GM19467 (cell line): ENCODE measurements around the gene TAF11L14.

ENCODE experiments used
- ATAC-seq: cut with Tn5 transposase; IDR thresholded peaks from one replicate; pipeline ENCODE4 v1.9.1; 2021; ENCODE audit warnings: mild to moderate bottlenecking, moderate library complexity; ENCODE audit not compliant: unreplicated experiment

TAF11L14 gene

DNA sequence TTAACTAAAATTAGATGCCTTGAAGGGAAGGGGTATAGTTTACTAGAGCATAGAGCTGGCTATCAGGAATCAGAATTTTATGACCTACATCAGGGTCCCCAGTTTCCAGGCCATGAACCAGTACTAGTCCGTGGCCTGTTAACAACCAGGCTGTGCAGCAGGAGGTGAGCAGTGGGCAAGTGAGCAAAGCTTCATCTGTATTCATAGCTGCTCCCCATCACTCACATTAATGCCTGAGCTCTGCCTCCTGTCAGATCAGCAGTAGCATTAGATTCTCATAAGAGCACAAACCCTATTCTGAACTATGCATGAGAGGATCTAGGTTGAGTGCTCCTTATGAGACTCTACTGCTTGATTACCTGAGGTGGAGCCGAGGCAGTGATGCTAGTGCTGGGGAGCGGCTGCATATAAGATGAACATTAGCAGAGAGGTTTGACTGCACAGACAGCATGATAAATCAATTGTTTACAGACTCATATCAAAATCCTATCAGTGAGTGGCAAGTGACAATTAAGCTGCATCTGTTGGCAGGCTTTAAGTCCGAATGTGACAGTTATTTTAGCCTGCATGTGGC lies 44.6 kb downstream of the TAF11L14 start:
- ATAC-seq, result no peak

DNA sequence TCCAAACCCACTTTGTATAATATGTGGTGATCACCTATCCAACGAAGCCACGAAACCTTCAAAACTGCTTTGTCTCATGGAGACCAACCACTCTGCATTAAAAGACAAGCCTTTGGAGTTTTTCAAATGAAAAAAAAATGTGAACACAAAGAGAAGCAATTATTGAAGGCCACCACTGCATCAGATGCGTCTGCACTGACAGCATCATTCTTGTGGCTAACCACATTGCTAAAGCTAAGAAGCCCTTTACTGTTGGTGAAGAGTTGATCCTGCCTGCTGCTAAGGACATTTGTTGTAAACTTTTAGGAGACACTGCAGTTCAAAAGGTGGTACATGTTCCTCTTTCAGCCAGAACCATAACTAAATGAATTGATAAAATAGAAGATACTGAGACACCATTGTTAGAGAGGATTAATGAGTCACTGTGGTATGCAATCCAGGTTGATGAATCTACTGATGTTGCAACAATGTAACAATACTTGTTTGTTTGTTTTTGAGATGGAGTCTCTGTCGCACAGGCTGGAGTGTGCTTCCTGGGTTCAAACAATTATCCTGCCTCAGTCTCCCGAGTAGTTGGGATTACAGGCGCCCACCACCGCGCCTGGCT lies 45.4 kb downstream of the TAF11L14 start:
- no peak for ATAC-seq

DNA sequence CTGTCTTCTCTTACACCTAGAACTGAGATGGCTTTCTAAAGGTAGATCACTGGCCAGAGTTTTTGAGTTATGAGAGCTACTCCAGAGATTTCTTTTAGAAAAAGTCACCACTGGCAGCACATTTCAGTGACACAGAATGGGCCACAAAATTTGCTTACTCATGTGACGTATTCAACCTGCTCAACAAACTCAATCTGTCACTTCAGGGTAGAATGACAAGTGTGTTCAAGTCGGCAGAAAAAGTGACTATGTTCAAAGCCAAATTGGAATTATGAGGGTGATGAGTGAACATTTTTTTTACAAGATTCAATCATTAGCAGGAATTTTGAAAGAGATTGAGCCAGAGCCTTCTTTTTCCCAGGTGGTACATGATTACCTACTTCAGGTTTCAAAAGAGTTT lies 46.5 kb downstream of the TAF11L14 start:
- no peak for ATAC-seq
